K562 (cell line): ENCODE results near the gene CERS5. TPM values are rescaled to one million over a fixed set of nuclear protein-coding genes. Genes with fewer than 3 reads are reported as not detected.

Experiments
- CEBPZ ChIP-seq: fragments of 150-350 bp; IDR thresholded peaks from 2 replicates; pipeline ENCODE4 v1.6.1; 2014; ENCODE audit warnings: low read depth, mild to moderate bottlenecking, low read length, borderline replicate concordance
- FOXA3 ChIP-seq, 2 experiments: fragments of 450-650 bp in 1 of 2; sonication (generic) in 1 of 2; formaldehyde crosslinking; IDR thresholded peaks in 1 of 2; conservative IDR thresholded peaks in 1 of 2; 2 replicates each; pipeline versions ENCODE4 v1.4.0 to v1.8.0; 2020 to 2022; ENCODE audit warnings: mild to moderate bottlenecking in 2 of 2, missing genetic modification reagents in 1 of 2
- HNRNPLL ChIP-seq: fragments of 200-400 bp; formaldehyde crosslinking; IDR thresholded peaks from 2 replicates; pipeline ENCODE4 v1.6.1; 2017; ENCODE audit warnings: low read length, low read depth, mild to moderate bottlenecking; ENCODE audit not compliant: poor library complexity, severe bottlenecking
- PHB ChIP-seq: fragments of 250-450 bp; sonication (Bioruptor Pico); IDR thresholded peaks from 2 replicates; pipeline ENCODE4 v1.5.0; 2021
- SIRT6 ChIP-seq: IDR thresholded peaks from one replicate; pipeline ENCODE4 v1.6.1; 2012; ENCODE audit warnings: low read depth, mild to moderate bottlenecking, control low read depth, inconsistent platforms, low read length, moderate library complexity
- SP1 ChIP-seq: sonication (generic); formaldehyde crosslinking; IDR thresholded peaks from 2 replicates; pipeline ENCODE4 v1.8.1; 2022; ENCODE audit warnings: mild to moderate bottlenecking, missing genetic modification reagents
- TBP ChIP-seq: optimal IDR thresholded peaks from 2 replicates; pipeline ENCODE3; 2011; ENCODE audit warnings: low read depth, low read length, improper control_type of control experiment
- TEAD1 ChIP-seq, 2 experiments: fragments of 450-650 bp in 1 of 2; sonication (generic) in 1 of 2; formaldehyde crosslinking; IDR thresholded peaks; 2 replicates each; pipeline versions ENCODE4 v1.4.0 to v1.8.0; 2020 to 2022; ENCODE audit warnings: mild to moderate bottlenecking in 2 of 2, missing genetic modification reagents in 1 of 2
- ZBTB33 ChIP-seq: sonication (generic); formaldehyde crosslinking; IDR thresholded peaks from 2 replicates; pipeline ENCODE4 v1.8.1; 2023; ENCODE audit warnings: mild to moderate bottlenecking, missing genetic modification reagents
- ZFP1 ChIP-seq: fragments of 450-650 bp; formaldehyde crosslinking; IDR thresholded peaks from 2 replicates; pipeline ENCODE4 v1.4.0; 2020; ENCODE audit warnings: mild to moderate bottlenecking, mixed read lengths
- ZNF263 ChIP-seq: sonication (generic); formaldehyde crosslinking; IDR thresholded peaks from 2 replicates; pipeline ENCODE4 v1.8.0; 2022; ENCODE audit warnings: mild to moderate bottlenecking, missing genetic modification reagents, borderline replicate concordance
- ZNF696 ChIP-seq: fragments of 250-450 bp; sonication (Bioruptor Pico); conservative IDR thresholded peaks from 2 replicates; pipeline ENCODE4 v1.4.0; 2020; ENCODE audit warnings: mild to moderate bottlenecking, moderate library complexity
- polyA plus RNA-seq, 8 experiments: library from polyadenylated mRNA; depleted of rRNA in 4 of 8; stranded (reverse) in 5 of 8; unstranded in 3 of 8; fragments of >200 nt; fragmentation: Nextera tagmentation in 2 of 8; fragmentation: Illumina TruSeq in 1 of 8; extraction: Ambion mirVana in 2 of 8; extraction: Trizol in 1 of 8; gene quantifications; 2 replicates each; pipeline versions ENCODE4 v1.2.1 to v1.2.3, GENCODE V29; 2011 to 2014; ENCODE audit warnings: inconsistent platforms in 1 of 8, missing spikeins in 1 of 8
- total RNA-seq, 7 experiments: library from RNA; depleted of rRNA in 6 of 7; stranded (reverse); fragments of >200 nt in 6 of 7; fragmentation: Illumina TruSeq in 2 of 7; extraction: Trizol in 2 of 7; gene quantifications; 2 replicates each; pipeline versions ENCODE4 v1.2.1 to v1.2.3, GENCODE V29; 2011 to 2021; ENCODE audit warnings: low replicate concordance in 1 of 7
- TF ChIP-seq, protein P1 (sequence below), 3 experiments: fragments of 200-800 bp in 1 of 3; sonication (Bioruptor generic) in 1 of 3; sonication (generic) in 1 of 3; formaldehyde crosslinking in 1 of 3; IDR thresholded peaks; 2 replicates each; pipeline versions ENCODE4 v1.6.1 to v1.8.0; 2016 to 2022; ENCODE audit warnings: mild to moderate bottlenecking in 2 of 3, missing compliant biosample characterization in 2 of 3, missing genetic modification characterization in 2 of 3, missing genetic modification reagents in 1 of 3
- TF ChIP-seq, protein P2 (sequence below): fragments of 450-650 bp; IDR thresholded peaks from 2 replicates; pipeline ENCODE4 v1.6.1; 2016; ENCODE audit warnings: low read depth, mild to moderate bottlenecking, moderate library complexity
- TF ChIP-seq, protein P3 (sequence below): fragments of 450-650 bp; IDR thresholded peaks from 2 replicates; pipeline ENCODE4 v1.6.1; 2016; ENCODE audit warnings: antibody characterized with exemption

Gene CERS5
- total and polyA plus RNA-seq, 9 of the 15 experiments (the other 6 are each of a cell fraction or from before 2014, with no cell fraction given), result 6.1 to 47.5 (median 17.8) TPM

DNA sequence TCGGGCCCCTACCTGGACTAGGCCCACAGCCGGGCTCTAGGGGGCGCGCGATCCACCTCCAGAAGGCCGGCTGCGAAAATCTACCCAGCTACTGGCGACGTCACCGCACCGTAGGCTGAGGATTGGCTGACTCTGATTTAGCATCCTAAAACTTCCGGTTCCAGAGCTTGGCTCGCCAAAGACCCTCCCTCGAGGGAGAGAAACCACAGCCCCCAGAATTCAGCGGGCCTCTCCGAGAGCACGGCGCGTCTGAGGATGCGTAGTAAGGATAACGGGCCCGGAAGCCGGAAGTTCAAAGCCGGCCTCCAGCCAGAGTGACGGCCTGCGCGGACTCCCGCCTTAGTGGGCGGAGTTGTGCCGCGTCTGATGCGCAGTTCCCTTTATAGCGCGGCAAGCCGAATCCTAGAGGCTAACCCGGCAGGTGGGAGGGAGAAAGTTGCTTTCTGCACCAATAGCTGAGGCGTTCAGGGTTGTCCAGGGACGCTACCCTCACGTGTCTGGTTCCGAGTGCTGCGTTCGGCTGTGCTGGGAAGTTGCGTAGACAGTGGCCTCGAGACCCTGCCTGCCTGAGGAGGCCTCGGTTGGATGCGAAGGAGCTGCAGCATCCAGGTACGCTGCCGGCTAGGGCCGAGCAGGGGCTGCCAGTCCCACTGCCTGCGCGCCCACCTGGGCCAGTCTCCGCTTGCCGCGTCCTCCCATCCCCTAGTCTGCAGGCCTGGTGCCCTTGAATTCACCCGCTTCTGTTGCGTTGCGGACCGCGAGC lies 55.3 kb downstream of the CERS5 start, which contains the start of gene COX14 (continued):
- TF ChIP-seq FOXA3 (CRISPR knock-in tag; conservative IDR thresholded peaks at IDR 0.05 in 1 of 2, IDR thresholded peaks at IDR 0.05 in 1 of 2) (peak in 1 of 2 experiments; percentile 76; a peak in 1 of 4 replicates), TEAD1 (CRISPR knock-in tag; IDR thresholded peaks at IDR 0.05) (peak in 1 of 2 experiments; percentile 75; a peak in 1 of 4 replicates), ZNF263 (CRISPR knock-in tag) (no peak; the same call in 1 of the 2 replicates), HNRNPLL (peak; percentile 97), ZNF696 (no peak), PHB (peak; percentile 78; the same call in 1 of the 2 replicates), TBP (peak; percentile 73), SIRT6 (no peak), CEBPZ (no peak; the same call in 1 of the 2 replicates), ZBTB33 (CRISPR knock-in tag) (peak; percentile 15; the same call in 1 of the 2 replicates), ZFP1 (CRISPR knock-in tag) (no peak), SP1 (CRISPR knock-in tag) (peak; percentile 93)
- TF ChIP-seq, protein P1, sequence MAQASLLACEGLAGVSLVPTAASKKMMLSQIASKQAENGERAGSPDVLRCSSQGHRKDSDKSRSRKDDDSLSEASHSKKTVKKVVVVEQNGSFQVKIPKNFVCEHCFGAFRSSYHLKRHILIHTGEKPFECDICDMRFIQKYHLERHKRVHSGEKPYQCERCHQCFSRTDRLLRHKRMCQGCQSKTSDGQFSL (CRISPR knock-in tag; IDR thresholded peaks at IDR 0.05), result no peak
- TF ChIP-seq, protein P1 (tag; IDR thresholded peaks at IDR 0.05), result no peak
- TF ChIP-seq, protein P2, sequence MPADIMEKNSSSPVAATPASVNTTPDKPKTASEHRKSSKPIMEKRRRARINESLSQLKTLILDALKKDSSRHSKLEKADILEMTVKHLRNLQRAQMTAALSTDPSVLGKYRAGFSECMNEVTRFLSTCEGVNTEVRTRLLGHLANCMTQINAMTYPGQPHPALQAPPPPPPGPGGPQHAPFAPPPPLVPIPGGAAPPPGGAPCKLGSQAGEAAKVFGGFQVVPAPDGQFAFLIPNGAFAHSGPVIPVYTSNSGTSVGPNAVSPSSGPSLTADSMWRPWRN, result peak; percentile 73
- TF ChIP-seq, protein P3, sequence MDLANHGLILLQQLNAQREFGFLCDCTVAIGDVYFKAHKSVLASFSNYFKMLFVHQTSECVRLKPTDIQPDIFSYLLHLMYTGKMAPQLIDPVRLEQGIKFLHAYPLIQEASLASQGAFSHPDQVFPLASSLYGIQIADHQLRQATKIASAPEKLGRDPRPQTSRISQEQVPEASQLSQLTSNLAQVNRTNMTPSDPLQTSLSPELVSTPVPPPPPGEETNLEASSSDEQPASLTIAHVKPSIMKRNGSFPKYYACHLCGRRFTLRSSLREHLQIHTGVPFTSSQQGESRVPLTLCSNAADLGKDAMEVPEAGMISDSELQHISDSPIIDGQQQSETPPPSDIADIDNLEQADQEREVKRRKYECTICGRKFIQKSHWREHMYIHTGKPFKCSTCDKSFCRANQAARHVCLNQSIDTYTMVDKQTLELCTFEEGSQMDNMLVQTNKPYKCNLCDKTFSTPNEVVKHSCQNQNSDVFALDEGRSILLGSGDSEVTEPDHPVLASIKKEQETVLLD, result 0 out of 2 replicates have a peak, but pooled peaks have one; percentile 7
